Measurements from ENCODE around the gene PRSS27. TPM values are rescaled to one million over a fixed set of nuclear protein-coding genes. Genes with fewer than 3 reads are reported as not detected.
"Not testable (repeated sequence)": the region's sequence is repeated elsewhere in the genome, so short reads cannot be mapped to it uniquely, and the experiment has no call there.

PRSS27 gene
- total and polyA plus RNA-seq, 2 donors (not counting 1 experiment from before 2014, with no cell fraction given): 2.1 to 2.4 TPM

DNA sequence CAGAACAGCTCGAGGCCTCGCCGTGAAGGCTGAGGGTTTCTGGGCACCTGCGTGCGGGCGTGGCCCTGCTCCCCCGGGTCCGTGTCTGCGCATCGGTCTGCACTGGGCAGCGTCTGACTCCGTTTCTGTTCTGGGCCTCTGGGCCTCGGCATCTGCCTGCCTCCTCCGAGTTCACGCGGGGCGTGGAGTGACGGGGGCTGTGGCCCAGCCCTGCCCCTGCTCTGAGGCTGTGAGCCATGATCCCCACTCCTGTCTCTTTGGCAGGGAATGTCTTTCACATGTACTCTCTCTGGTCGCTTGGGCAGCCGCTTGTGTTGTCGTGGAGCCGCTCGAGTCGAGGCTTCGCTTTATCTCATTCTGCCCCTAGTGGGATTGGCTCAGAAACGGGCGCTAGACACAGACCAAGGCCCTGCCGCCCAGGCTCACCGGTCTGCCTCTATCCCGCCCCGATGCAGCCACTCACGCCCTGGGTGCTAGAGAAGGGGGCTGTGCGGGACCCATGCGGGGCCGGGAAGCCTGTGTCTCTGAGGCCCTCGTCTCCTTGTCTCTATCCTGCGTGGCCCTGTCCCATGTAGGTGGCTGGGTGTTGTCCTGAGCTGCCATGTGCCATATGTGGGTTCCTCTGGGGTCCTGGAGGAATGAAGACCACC lies 23.3 kb downstream of the PRSS27 start:
- H3K27ac ChIP-seq (ENCODE audit: low read length in 2 of 2); H3K4me3 Mint-ChIP-seq; H3K4me1 Mint-ChIP-seq; H3K9me3 ChIP-seq (ENCODE audit: control extremely low read depth in 1 of 3, control insufficient read depth in 2 of 3, insufficient read depth in 1 of 3, low read length in 2 of 3); H3K27me3 Mint-ChIP-seq; ATAC-seq (ENCODE audit: low read depth); CTCF ChIA-PET; POLR2A ChIA-PET; H3K9ac ChIP-seq (ENCODE audit: low read length); intact Hi-C loops (cut with micrococcal nuclease); H3K4me2 ChIP-seq (replicated peaks; ENCODE audit: low read depth, low read length, poor library complexity, severe bottlenecking); H3K27me3 ChIP-seq (replicated peaks in 1 of 4; ENCODE audit: control extremely low read depth in 1 of 4, control insufficient read depth in 3 of 4, insufficient read depth in 4 of 4, low read length in 3 of 4); H3K4me1 ChIP-seq (ENCODE audit: control insufficient read depth in 2 of 2, insufficient read depth in 2 of 2, low read length in 2 of 2); DNase-seq; H2AFZ ChIP-seq (ENCODE audit: insufficient read depth, low read depth, low read length, poor library complexity, severe bottlenecking); H3K9me3 Mint-ChIP-seq (ENCODE audit: insufficient read depth); H3K27ac Mint-ChIP-seq; H3K4me3 ChIP-seq (ENCODE audit: control extremely low read depth in 1 of 5, extremely low read depth in 1 of 5, insufficient read depth in 1 of 5, low read depth in 2 of 5, low read length in 4 of 5): not testable (repeated sequence)
- Histone ChIP-seq H4K20me1 (ENCODE audit: control insufficient read depth, insufficient read depth, low read length, poor library complexity, severe bottlenecking) (peaks cover 70% of the 10 kb centered on the region), H3K36me3 (replicated peaks in 1 of 2; ENCODE audit: control extremely low read depth in 1 of 2, control insufficient read depth in 1 of 2, extremely low read depth in 1 of 2, insufficient read depth in 2 of 2, low read length in 1 of 2) (peaks cover 5 to 57% of the 10 kb centered on the region in 2 experiments), H3K79me2 (ENCODE audit: control insufficient read depth, insufficient read depth, low read length) (peaks cover 52% of the 10 kb centered on the region)
- 98% methylated on average over 26 of the region's 37 CpGs for WGBS (ENCODE audit: insufficient coverage)

DNA sequence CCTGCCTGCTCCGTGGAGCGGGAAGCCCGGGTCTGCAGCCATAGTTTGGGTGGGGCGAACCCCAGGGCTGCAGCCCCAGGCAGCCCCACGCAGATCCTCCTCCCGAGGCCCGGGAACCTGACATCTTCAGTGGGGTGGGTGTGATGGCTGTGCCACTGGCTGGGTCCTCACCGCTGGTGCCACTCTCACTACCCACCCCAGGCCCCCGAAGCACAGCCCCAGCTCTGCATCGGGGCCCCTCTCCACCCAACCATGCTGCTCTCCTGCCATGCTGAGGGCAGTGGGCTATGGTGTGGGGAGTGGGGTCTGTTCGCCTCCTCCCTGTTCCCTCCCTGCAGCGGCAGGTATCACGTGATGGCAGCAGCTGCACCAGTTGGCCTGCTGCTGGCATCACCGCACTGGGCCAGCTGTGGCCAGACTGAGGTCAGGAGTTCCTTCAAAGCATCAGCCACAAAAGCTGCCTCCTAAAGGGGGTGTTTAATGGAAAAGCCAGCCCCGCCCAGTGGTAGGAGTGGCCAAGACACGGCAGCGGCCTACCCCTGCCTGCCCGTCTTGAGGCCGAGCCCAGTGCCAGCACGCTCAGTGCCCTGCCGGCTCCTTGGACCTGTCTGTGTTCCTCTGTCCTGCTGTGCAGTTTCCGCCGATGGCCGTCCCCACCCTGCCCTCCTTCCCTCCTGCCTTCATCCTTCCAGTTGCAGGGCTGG lies 26.9 kb downstream of the PRSS27 start:
- Mint-ChIP-seq H3K4me3 (no peak overlapping the region), H3K9me3 (ENCODE audit: insufficient read depth) (no peaks in the 10 kb centered on the region), H3K4me1 (peaks cover 9% of the 10 kb centered on the region), H3K27me3 (no peaks in the 10 kb centered on the region), H3K27ac (no peak overlapping the region)
- intact Hi-C loops (cut with micrococcal nuclease): no loop called here
- Histone ChIP-seq H3K27me3 (replicated peaks in 1 of 4; ENCODE audit: control extremely low read depth in 1 of 4, control insufficient read depth in 3 of 4, insufficient read depth in 4 of 4, low read length in 3 of 4) (no peaks in the 10 kb centered on the region), H3K9ac (ENCODE audit: low read length) (no peak overlapping the region), H3K9me3 (ENCODE audit: control extremely low read depth in 1 of 3, control insufficient read depth in 2 of 3, insufficient read depth in 1 of 3, low read length in 2 of 3) (no peaks in the 10 kb centered on the region), H3K4me2 (replicated peaks; ENCODE audit: low read depth, low read length, poor library complexity, severe bottlenecking) (peak overlapping the region; percentile 5), H3K4me3 (ENCODE audit: control extremely low read depth in 1 of 5, extremely low read depth in 1 of 5, insufficient read depth in 1 of 5, low read depth in 2 of 5, low read length in 4 of 5) (no peak overlapping the region), H2AFZ (ENCODE audit: insufficient read depth, low read depth, low read length, poor library complexity, severe bottlenecking) (no peak overlapping the region), H3K4me1 (ENCODE audit: control insufficient read depth in 2 of 2, insufficient read depth in 2 of 2, low read length in 2 of 2) (peaks cover 0 to 9% of the 10 kb centered on the region in 2 donors), H3K27ac (ENCODE audit: low read length in 2 of 2) (no peak overlapping the region), H3K79me2 (ENCODE audit: control insufficient read depth, insufficient read depth, low read length) (peaks cover 58% of the 10 kb centered on the region), H3K36me3 (replicated peaks in 1 of 2; ENCODE audit: control extremely low read depth in 1 of 2, control insufficient read depth in 1 of 2, extremely low read depth in 1 of 2, insufficient read depth in 2 of 2, low read length in 1 of 2) (peaks cover 2 to 35% of the 10 kb centered on the region in 2 experiments), H4K20me1 (ENCODE audit: control insufficient read depth, insufficient read depth, low read length, poor library complexity, severe bottlenecking) (peaks cover 58% of the 10 kb centered on the region)
- DNase-seq (no peak), ATAC-seq (ENCODE audit: low read depth) (peak; percentile 21)
- no peak for TF ChIP-seq EZH2 (IDR thresholded peaks at IDR 0.05; ENCODE audit: borderline replicate concordance, insufficient read depth, low read depth, low read length, poor library complexity, severe bottlenecking)
- TF ChIP-seq CTCF (IDR thresholded peaks at IDR 0.05): no peak
- ChIA-PET POLR2A (no interaction called here), CTCF (no interaction called here)
- WGBS (ENCODE audit: insufficient coverage): 70% methylated on average over 14 of the region's 24 CpGs

Data from B cell (primary cell).